Activated T-cell treated with anti-CD3 and anti-CD28 coated beads for 24 hours (primary cell): Measurements from ENCODE around the gene MAST4.
"Not testable (repeated sequence)": the region's sequence is repeated elsewhere in the genome, so short reads cannot be mapped to it uniquely, and the experiment has no call there.

Experiments
- DNase-seq: peaks from one replicate; pipeline ENCODE4 v3.0.0-alpha.2; 2020; ENCODE audit warnings: low read depth

Gene MAST4

GRCh38 chr5:66744040-66744439 lies 147.8 kb downstream of the MAST4 start:
- no peak for DNase-seq

- no peak for DNase-seq
These were observed 149.1 kb downstream of the MAST4 start for GRCh38 chr5:66745297-66745696.

GRCh38 chr5:66747607-66748006 lies 151.4 kb downstream of the MAST4 start:
- DNase-seq: no peak

- DNase-seq: not testable (repeated sequence)
These were observed 156.5 kb downstream of the MAST4 start for GRCh38 chr5:66752668-66753067.

- DNase-seq: peak; percentile 4
These were observed 161.1 kb downstream of the MAST4 start for GRCh38 chr5:66757219-66757833.

DNA sequence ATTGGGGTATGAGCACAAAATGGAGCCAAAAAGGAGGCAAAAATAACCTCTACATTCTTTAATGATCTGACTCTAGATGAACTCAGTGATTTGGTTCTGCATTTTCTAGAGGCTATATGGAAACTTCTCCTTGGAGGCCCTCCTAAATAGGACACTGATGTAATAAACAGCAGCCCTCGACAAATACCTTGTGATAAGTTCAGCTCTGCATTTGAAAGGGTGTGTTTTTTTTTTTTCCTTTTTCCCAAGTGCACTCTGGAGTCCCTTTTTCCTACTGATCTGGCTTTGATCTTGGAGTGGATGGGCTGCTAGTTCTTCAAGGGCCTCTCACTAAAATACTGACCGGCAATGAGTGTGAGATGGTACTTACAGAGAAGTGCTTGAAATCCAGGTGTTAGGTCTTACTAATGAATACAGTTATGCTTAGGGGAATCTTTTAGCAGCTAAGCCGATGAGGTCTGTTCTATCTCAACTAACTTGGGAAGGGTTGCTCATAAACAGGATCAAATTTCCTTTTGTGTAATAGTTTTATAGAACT lies 161.7 kb downstream of the MAST4 start:
- no peak for DNase-seq

GRCh38 chr5:66769030-66769733 lies 173.0 kb downstream of the MAST4 start:
- no peak for DNase-seq

GRCh38 chr5:66769839-66770617 lies 173.8 kb downstream of the MAST4 start:
- DNase-seq: no peak

DNA sequence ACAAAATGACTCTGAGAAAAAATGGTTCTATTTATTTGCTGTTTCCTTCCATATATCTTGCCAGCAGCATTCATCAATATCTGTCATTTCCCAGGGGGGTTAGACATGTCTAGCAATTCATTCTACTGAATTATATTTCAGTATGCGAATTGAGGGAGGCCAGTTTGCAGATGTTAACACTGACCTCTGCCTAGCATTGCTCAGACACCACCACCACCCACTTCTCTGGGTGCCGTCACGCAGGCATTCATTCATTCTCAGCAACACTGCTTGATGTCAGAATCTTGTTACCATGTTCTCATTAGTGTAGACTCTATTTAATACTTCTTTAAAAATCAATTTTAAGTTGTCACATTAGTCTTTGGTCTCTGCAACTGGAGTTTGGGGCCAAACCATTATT lies 181.7 kb downstream of the MAST4 start:
- DNase-seq: no peak

DNA sequence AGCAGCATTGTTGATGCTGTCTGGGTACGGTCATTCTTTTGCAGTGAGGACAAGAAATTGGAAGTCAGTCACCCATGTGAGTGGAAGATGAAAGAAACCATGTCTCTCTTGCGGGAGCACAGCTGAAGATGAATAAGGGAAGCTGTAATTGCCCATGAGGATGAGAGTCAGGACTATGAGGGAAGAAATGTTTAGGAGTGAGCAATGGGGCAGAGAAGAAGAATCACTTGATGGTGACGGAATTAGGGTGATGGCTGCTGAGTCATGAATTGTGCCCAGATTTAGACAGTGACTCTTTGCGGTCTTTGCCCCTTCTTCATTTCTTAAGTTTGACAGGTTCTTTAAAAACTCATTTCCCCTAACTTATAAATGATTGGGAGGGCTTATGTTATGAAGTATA lies 183.3 kb downstream of the MAST4 start:
- DNase-seq: no peak

DNA sequence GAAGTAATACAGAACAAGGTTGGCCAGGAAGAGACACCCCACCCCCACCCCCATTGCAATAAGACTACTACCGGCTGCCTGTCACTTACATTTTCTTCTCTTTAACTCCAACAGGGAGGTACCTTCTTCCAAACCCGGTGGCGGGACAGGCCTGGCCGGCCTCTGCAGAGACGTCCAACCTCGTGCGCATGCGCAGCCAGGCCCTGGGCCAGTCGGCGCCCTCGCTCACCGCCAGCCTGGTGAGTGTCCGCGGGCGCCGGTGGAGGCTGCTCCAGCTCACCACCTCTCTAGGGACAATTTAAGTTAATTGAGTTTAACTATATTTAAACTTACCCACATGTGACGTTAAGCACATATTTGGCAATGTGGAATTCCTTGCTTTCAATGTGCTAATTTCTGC lies 192.4 kb downstream of the MAST4 start:
- no peak for DNase-seq

DNA sequence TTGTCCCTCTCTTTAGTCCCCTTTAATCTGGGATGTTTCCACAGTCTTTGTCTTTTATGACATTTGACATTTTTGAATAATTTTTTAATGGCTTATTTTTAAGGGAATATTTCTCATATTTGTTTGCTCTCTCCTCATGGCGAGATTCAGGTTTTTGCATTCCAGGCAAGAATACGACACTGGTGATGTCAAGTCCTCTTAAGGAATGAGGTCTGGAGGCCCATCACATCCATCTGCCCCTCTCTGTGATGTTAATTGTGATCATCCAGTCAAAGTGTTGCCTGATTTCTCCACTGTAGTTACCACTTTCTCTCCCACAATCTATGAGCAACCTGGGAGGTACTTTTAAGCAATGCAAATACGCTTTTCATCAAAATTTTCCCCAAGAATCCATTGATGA lies 193.2 kb downstream of the MAST4 start:
- DNase-seq: no peak

- no peak for DNase-seq
These were observed 196.9 kb downstream of the MAST4 start for GRCh38 chr5:66793049-66793448.

DNA sequence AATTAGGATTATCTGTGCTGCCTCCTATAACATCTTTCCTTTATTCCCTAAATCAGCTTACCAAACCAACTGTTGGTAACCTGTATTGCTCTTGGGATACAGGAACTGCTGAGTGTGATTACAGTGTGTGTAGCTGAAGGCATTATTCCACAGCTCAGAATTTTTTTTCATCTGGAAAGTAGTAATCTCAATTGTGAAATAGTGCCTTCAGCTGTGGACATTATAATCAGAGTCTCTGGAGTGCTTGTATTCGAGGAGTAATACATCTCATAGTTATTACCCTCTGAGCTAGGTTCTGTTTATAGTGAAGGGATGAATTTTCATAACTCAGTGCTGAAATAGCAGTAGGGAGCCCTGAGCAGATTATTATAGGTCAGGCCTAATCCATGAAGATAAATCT lies 199.5 kb downstream of the MAST4 start:
- DNase-seq: no peak

GRCh38 chr5:66796305-66797292 lies 200.4 kb downstream of the MAST4 start:
- no peak for DNase-seq

DNA sequence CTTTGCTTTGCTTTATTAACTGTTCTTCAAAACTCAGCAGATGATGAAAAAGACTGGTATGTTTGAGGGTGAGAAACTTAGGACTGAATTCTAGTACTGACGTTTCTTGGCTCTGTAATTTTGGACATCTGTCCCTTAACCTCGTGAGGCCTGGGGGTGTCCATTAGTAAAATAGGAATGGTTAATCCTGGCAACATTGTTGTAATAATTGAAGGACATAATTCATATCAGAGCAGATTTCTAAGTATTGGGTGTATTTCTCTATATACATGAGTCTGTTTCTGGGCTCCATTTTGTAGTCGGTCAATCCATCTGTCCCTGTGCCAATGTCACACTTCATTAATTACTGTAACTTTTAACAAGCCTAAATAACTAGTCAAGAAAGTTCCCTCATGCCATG lies 206.7 kb downstream of the MAST4 start:
- DNase-seq: no peak

DNA sequence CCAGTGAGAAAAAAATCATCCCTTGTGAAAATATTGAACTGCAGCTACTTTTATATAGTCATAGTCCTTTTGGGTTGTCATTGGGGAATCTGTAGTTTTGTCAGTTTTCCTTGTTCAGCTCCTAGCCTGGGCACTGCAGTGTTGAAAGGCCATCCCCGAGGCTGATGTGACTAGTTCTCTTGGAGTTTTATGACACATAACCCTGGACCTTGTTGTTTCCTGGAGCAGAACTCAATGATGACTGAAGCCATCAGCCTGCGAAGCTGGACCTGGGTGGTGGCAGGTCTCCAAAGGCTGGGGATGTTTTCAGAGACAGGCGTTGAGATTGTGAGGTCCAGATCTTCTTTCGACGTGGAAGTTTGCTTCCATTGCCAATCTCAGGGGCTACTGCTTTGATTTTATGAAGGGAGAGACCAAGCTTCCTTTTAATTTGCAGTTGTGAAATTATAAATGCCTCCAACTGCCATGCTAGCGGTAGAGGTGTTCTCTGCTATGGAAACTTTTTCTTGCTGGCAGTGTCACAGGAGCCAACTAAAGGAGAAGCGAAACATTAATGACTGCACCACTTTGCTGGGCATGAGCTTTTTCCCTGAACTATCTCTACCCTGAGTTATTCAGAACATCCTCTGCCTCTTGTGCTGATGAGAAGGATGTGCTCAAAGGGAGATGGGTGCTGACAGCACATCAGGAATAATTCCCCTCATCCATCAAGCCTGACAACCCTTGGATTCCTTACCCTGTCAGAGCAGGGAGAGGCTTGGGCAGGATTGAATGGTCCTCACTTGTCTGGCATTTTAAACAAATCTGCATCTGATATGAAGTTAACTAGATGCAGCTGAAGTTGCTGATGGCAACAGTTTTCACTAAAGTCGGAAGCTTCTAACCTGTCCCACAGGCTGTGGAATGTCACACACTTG lies 209.6 kb downstream of the MAST4 start:
- no peak for DNase-seq

- DNase-seq: no peak
These were observed 211.6 kb downstream of the MAST4 start for GRCh38 chr5:66807743-66808142.

GRCh38 chr5:66808663-66809062 lies 212.5 kb downstream of the MAST4 start:
- no peak for DNase-seq

- no peak for DNase-seq
These were observed 214.0 kb downstream of the MAST4 start for GRCh38 chr5:66810151-66810550.

DNA sequence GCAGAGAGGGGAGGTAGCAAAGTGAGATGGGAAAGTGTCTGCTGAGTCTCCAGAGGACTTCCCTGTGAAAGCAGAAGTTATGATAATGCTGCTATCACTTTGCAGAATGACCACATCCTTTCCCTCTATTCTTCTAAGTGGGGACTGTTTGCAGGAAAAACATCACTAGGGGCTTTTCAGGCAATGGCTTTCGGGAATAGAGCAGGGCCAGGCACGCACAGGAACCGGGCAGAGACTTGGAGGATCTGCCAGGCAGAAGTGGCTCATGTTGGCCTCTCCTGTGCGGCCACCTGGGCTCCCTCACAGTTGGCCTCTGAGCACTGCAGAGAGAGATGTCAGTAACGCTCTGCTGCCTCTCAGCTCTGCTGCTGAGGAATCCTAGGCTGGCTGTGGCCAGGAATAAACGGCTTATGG lies 214.7 kb downstream of the MAST4 start:
- DNase-seq: no peak
